HepG2 (cell line): ENCODE measurements around the gene FAM83E. TPM values are rescaled to one million over a fixed set of nuclear protein-coding genes. Genes with fewer than 3 reads are reported as not detected.

ENCODE experiments used
- AHR ChIP-seq: IDR thresholded peaks from 2 replicates; pipeline ENCODE4 v1.6.1; 2018; ENCODE audit warnings: missing genetic modification reagents, missing compliant biosample characterization
- ARID2 ChIP-seq: sonication (generic); formaldehyde crosslinking; IDR thresholded peaks from 2 replicates; pipeline ENCODE4 v1.8.1; 2022; ENCODE audit warnings: mild to moderate bottlenecking, missing genetic modification reagents, borderline replicate concordance
- ATAD3A ChIP-seq: sonication (generic); formaldehyde crosslinking; IDR thresholded peaks from 2 replicates; pipeline ENCODE4 v1.4.0; 2020; ENCODE audit warnings: missing genetic modification reagents
- FOXO1 ChIP-seq: sonication (generic); formaldehyde crosslinking; IDR thresholded peaks from 2 replicates; pipeline ENCODE4 v1.4.0; 2020; ENCODE audit warnings: missing genetic modification reagents
- GATA4 ChIP-seq: sonication (generic); IDR thresholded peaks from 2 replicates; pipeline ENCODE4 v1.6.1; 2016; ENCODE audit warnings: antibody characterized with exemption, low read depth, borderline replicate concordance
- GLMP ChIP-seq: sonication (generic); formaldehyde crosslinking; IDR thresholded peaks from 2 replicates; pipeline ENCODE4 v1.9.0; 2021; ENCODE audit warnings: missing genetic modification reagents, mild to moderate bottlenecking, borderline replicate concordance
- GMEB1 ChIP-seq: sonication (generic); formaldehyde crosslinking; IDR thresholded peaks from 2 replicates; pipeline ENCODE4 v1.5.1; 2020; ENCODE audit warnings: missing genetic modification reagents, mild to moderate bottlenecking, borderline replicate concordance
- NFKB2 ChIP-seq: sonication (generic); formaldehyde crosslinking; IDR thresholded peaks from 2 replicates; pipeline ENCODE4 v1.4.0; 2020; ENCODE audit warnings: missing genetic modification reagents, borderline replicate concordance
- PATZ1 ChIP-seq: sonication (generic); formaldehyde crosslinking; IDR thresholded peaks from 2 replicates; pipeline ENCODE4 v1.4.0; 2020; ENCODE audit warnings: missing genetic modification reagents
- PLSCR1 ChIP-seq: sonication (generic); formaldehyde crosslinking; IDR thresholded peaks from 2 replicates; pipeline ENCODE4 v1.5.0; 2020; ENCODE audit warnings: missing genetic modification reagents, mild to moderate bottlenecking, borderline replicate concordance
- TEF ChIP-seq: sonication (generic); formaldehyde crosslinking; IDR thresholded peaks from 2 replicates; pipeline ENCODE4 v1.5.0; 2020; ENCODE audit warnings: missing genetic modification reagents
- ZNF318 ChIP-seq: sonication (generic); formaldehyde crosslinking; IDR thresholded peaks from 2 replicates; pipeline ENCODE4 v1.4.0; 2020; ENCODE audit warnings: mild to moderate bottlenecking, missing genetic modification reagents
- ZNF441 ChIP-seq: sonication (generic); formaldehyde crosslinking; IDR thresholded peaks from 2 replicates; pipeline ENCODE4 v1.7.0; 2021; ENCODE audit warnings: missing genetic modification reagents, borderline replicate concordance
- polyA plus RNA-seq, 8 experiments: library from polyadenylated mRNA; depleted of rRNA in 3 of 8; stranded (reverse) in 7 of 8; unstranded in 1 of 8; fragments of >200 nt; fragmentation: Illumina TruSeq in 4 of 8; extraction: Trizol in 4 of 8; gene quantifications; 2 replicates each; pipeline versions ENCODE4 v1.2.1 to v1.2.3, GENCODE V29; 2011 to 2016; ENCODE audit warnings: low read depth in 4 of 8, missing spikeins in 1 of 8, mixed read lengths in 1 of 8; ENCODE audit not compliant: insufficient read depth in 1 of 8
- total RNA-seq, 5 experiments: library from RNA; depleted of rRNA; stranded (reverse); fragments of >200 nt; fragmentation: Illumina TruSeq; extraction: Trizol; gene quantifications; 2 replicates each; pipeline ENCODE4 v1.2.3, GENCODE V29; 2016; ENCODE audit warnings: low read depth in 1 of 5

FAM83E gene
- total and polyA plus RNA-seq, 2 of the 13 experiments (the other 11 are each of a cell fraction or from before 2014, with no cell fraction given): 0.18 to 0.60 TPM

- TF ChIP-seq PATZ1 (CRISPR knock-in tag): peak; percentile 57; the same call in 1 of the 2 replicates
- TF ChIP-seq GATA4: no peak
- peak; percentile 62; the same call in 1 of the 2 replicates for TF ChIP-seq ZNF441
- peak; percentile 80 for TF ChIP-seq GMEB1 (CRISPR knock-in tag)
- 0 out of 2 replicates have a peak, but pooled peaks have one; percentile 35 for TF ChIP-seq ATAD3A
- no peak for TF ChIP-seq AHR (CRISPR knock-in tag)
- 0 out of 2 replicates have a peak, but pooled peaks have one; percentile 24 for TF ChIP-seq ZNF318 (CRISPR knock-in tag)
- no peak for TF ChIP-seq TEF
- TF ChIP-seq FOXO1: no peak
- TF ChIP-seq PLSCR1 (CRISPR knock-in tag): no peak
- no peak for TF ChIP-seq ARID2 (CRISPR knock-in tag)
- TF ChIP-seq NFKB2 (CRISPR knock-in tag): no peak; the same call in 1 of the 2 replicates
- TF ChIP-seq GLMP (CRISPR knock-in tag): no peak
Observed at GRCh38 chr19:48637449-48637947, 22.6 kb upstream of the FAM83E start (continued).
